22Rv1 (cell line): Measurements from ENCODE around the gene DAAM1.

Experiments
- H3K27ac ChIP-seq: fragments of 450-650 bp; 2 replicates; pipeline ENCODE4 v1.5.1; 2017
- ZFX ChIP-seq: fragments of 450-650 bp; IDR thresholded peaks from 2 replicates; pipeline ENCODE4 v1.6.1; 2017; ENCODE audit warnings: antibody characterized with exemption, borderline replicate concordance
- TF ChIP-seq, protein P1 (sequence below): fragments of 450-650 bp; IDR thresholded peaks from 2 replicates; pipeline ENCODE4 v1.5.1; 2017; ENCODE audit warnings: mild to moderate bottlenecking

DAAM1 gene

DNA sequence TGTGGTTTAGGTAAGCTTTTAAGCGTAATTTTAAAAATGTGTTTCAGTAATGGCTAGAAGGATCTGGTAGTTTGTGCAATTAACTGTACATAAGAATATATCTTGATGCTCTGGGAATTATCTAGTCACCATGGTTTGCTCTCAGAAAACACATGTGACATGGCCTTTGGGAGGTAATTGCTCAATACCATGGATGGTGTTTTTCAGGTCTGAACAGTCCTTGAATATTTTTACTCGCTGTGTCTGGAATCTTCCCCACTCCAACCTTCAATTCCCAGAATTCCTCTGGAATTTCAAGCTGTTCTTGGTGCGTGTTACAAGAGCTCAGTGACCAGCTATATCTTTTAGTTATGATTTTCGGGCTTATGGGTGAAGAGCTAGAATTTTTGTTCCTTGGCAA is 85.3 kb downstream of the DAAM1 start:
- no peak for TF ChIP-seq ZFX
- TF ChIP-seq, protein P1, sequence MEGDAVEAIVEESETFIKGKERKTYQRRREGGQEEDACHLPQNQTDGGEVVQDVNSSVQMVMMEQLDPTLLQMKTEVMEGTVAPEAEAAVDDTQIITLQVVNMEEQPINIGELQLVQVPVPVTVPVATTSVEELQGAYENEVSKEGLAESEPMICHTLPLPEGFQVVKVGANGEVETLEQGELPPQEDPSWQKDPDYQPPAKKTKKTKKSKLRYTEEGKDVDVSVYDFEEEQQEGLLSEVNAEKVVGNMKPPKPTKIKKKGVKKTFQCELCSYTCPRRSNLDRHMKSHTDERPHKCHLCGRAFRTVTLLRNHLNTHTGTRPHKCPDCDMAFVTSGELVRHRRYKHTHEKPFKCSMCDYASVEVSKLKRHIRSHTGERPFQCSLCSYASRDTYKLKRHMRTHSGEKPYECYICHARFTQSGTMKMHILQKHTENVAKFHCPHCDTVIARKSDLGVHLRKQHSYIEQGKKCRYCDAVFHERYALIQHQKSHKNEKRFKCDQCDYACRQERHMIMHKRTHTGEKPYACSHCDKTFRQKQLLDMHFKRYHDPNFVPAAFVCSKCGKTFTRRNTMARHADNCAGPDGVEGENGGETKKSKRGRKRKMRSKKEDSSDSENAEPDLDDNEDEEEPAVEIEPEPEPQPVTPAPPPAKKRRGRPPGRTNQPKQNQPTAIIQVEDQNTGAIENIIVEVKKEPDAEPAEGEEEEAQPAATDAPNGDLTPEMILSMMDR, result no peak
- H3K27ac ChIP-seq, result no peak overlapping the region

DNA sequence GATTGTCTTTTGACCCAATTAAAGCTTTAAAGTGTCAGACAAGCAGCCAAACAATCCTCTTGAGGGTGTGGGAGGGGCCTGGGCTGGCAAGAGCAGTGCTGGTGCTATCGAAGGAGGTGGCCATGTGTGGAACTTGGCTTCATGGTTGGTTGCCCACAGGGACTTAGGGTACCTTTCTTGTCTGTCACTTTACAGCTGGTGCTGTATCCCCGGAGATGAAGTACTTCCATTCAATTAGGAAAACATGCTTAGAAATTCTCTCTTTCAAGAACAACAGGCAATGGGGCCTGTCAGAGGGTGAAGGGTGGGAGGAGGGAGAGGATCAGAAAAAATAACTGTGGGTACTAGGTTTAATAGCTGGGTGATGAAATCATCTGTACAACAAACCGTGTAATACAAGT is 86.5 kb downstream of the DAAM1 start:
- TF ChIP-seq ZFX, result no peak
- TF ChIP-seq, protein P1, result no peak
- H3K27ac ChIP-seq, result peak overlapping the region; percentile 44

DNA sequence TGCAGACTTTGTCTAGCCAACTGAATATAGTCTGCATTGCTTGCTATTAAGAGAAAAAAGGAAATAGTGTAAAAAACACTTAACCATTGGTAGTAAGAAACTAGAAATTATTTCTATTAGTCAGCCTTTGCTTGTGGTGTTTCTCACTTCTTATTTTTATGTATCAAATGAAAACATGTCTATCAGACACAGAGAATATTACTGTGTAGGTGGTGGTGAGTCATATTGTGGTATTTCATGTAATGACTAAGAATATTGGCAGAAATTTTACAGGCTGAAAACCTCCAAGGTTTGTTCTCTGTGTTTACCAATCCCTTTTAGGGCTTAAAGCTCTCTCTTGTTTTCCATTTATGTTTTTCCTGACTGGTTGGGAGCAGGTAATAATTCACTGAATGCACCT is 87.2 kb downstream of the DAAM1 start:
- H3K27ac ChIP-seq, result peak overlapping the region; percentile 44
- no peak for TF ChIP-seq ZFX
- TF ChIP-seq, protein P1, result no peak

DNA sequence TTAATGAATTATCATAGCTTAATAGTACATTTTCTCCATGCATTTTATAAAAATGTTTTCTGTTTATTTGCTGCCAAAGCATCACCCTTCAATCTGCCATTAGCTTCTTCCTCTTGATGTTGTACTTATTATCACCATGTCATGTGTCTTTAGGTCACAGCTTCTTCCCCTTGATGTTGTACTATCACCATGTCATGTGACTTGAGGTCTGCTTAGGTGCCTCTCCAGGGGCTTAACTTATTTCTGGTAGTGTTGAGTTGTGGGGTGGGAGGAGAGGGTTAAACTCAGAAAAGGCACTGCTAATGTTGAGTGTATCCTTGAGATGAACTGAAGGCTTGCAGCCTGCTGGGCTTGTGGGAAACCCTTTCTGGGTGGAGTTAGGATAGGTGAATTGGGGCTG is 87.8 kb downstream of the DAAM1 start:
- no peak for TF ChIP-seq ZFX
- TF ChIP-seq, protein P1, result no peak
- H3K27ac ChIP-seq, result peak overlapping the region; percentile 44

DNA sequence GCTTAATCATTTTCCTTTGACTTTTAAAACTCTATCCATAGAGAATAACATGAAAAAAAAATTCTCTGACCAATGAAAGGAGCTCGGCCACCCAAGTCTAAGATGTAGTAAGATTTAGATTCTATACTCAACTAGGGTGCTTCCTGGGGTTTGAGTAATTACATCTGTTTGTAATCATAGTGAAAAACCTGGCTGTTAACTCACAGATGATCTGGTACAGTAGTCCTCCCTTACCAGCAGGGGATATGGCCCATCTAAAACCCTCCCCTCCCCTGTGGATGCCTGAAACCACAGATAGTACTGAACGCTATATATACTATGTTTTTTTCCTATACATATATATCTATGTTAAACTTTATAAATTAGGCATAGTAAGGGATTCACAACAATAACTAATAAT is 89.2 kb downstream of the DAAM1 start:
- no peak for TF ChIP-seq ZFX
- TF ChIP-seq, protein P1, result no peak
- H3K27ac ChIP-seq, result no peak overlapping the region

DNA sequence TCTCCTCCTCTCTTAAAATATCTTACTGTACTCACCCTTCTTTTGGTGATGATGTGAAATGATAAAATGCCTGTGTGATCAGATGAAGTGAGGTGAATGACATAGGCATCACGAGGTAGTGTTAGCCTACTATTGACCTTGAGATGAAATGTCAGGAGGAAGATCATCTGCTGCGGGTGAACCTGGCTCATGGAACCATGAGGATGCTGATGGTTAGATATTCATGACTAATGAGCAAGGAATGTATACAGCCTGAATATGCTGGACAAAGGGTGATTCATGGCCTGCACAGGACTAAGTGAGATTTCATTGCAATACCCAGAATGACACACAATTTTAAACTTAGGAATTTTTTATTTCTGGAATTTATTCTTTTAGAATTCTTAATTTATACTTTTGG is 89.6 kb downstream of the DAAM1 start:
- no peak for TF ChIP-seq ZFX
- TF ChIP-seq, protein P1, result no peak
- H3K27ac ChIP-seq, result no peak overlapping the region

DNA sequence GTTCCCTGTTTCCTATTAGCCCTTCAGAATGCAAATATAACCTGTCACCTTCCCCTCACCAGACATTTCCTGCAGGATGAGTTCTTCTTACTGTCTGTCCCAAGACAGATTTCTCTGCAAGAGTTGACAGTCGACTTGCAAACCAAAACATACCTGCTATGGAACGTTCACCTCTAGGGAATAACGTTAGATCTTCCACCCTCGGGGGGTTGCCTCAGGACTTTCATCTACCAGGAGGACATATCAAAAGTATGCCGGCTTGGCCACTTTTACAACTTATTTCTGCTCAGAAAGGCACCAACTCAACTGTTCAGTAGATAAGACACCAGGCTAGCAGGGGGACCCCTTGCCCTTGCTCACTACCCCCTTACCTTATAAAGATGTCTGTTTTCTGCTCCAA is 92.5 kb downstream of the DAAM1 start:
- no peak overlapping the region for H3K27ac ChIP-seq
- TF ChIP-seq ZFX, result no peak
- TF ChIP-seq, protein P1, result no peak
